ENCODE results near the gene C16orf87.
A peak's percentile ranks its signal among the peaks of the same experiment; 100 is the strongest.

Gene C16orf87

GRCh38 chr16:46830417-46830901 is 521 bp downstream of the C16orf87 start:
- DNase-seq (ENCODE audit: low read depth, low spot score) = peak; percentile 1
- peak overlapping the region; percentile 89 for H3K4me3 ChIP-seq (ENCODE audit: low read depth, low read length)
- TF ChIP-seq CTCF (IDR thresholded peaks at IDR 0.05; ENCODE audit: low read depth, low read length) = no peak
- in situ Hi-C loops (cut with HindIII; ENCODE audit: low sequenced_read_pairs) = no loop called here

GRCh38 chr16:46828943-46829342 is 2.0 kb downstream of the C16orf87 start:
- DNase-seq (ENCODE audit: low read depth, low spot score) = no peak
- H3K4me3 ChIP-seq (ENCODE audit: low read depth, low read length) = peak overlapping the region; percentile 89
- TF ChIP-seq CTCF (IDR thresholded peaks at IDR 0.05; ENCODE audit: low read depth, low read length) = no peak

GRCh38 chr16:46828292-46828691 is 2.7 kb downstream of the C16orf87 start:
- in situ Hi-C loops (cut with HindIII; ENCODE audit: low sequenced_read_pairs) = no loop called here
- no peak for TF ChIP-seq CTCF (IDR thresholded peaks at IDR 0.05; ENCODE audit: low read depth, low read length)
- H3K4me3 ChIP-seq (ENCODE audit: low read depth, low read length) = no peak overlapping the region
- DNase-seq (ENCODE audit: low read depth, low spot score) = no peak

More at GRCh38 chr16:46828943-46829342, 2.0 kb downstream of the C16orf87 start:
- in situ Hi-C loops (cut with HindIII; ENCODE audit: low sequenced_read_pairs) = no loop called here

GRCh38 chr16:46826631-46827030 is 4.3 kb downstream of the C16orf87 start:
- H3K4me3 ChIP-seq (ENCODE audit: low read depth, low read length) = no peak overlapping the region
- DNase-seq (ENCODE audit: low read depth, low spot score) = no peak
- TF ChIP-seq CTCF (IDR thresholded peaks at IDR 0.05; ENCODE audit: low read depth, low read length) = no peak
- in situ Hi-C loops (cut with HindIII; ENCODE audit: low sequenced_read_pairs) = no loop called here

GRCh38 chr16:46822270-46822669 is 8.7 kb downstream of the C16orf87 start:
- TF ChIP-seq CTCF (IDR thresholded peaks at IDR 0.05; ENCODE audit: low read depth, low read length) = no peak
- DNase-seq (ENCODE audit: low read depth, low spot score) = peak; percentile 74
- no peak overlapping the region for H3K4me3 ChIP-seq (ENCODE audit: low read depth, low read length)
- in situ Hi-C loops (cut with HindIII; ENCODE audit: low sequenced_read_pairs) = no loop called here

GRCh38 chr16:46817961-46818360 is 13.0 kb downstream of the C16orf87 start:
- H3K4me3 ChIP-seq (ENCODE audit: low read depth, low read length) = no peak overlapping the region
- in situ Hi-C loops (cut with HindIII; ENCODE audit: low sequenced_read_pairs) = no loop called here
- peak; percentile 28 for DNase-seq (ENCODE audit: low read depth, low spot score)
- no peak for TF ChIP-seq CTCF (IDR thresholded peaks at IDR 0.05; ENCODE audit: low read depth, low read length)

GRCh38 chr16:46814790-46815189 is 16.2 kb downstream of the C16orf87 start:
- H3K4me3 ChIP-seq (ENCODE audit: low read depth, low read length) = no peak overlapping the region
- in situ Hi-C loops (cut with HindIII; ENCODE audit: low sequenced_read_pairs) = no loop called here
- no peak for TF ChIP-seq CTCF (IDR thresholded peaks at IDR 0.05; ENCODE audit: low read depth, low read length)
- DNase-seq (ENCODE audit: low read depth, low spot score) = no peak
